SK-N-SH treated with all-trans-retinoic acid at 6 μM for 48 hours (cell line): Measurements from ENCODE around the gene BCAR3.

Experiments used
- ESRRG ChIP-seq: fragments of 250-450 bp; sonication (Bioruptor Pico); IDR thresholded peaks from 2 replicates; pipeline ENCODE4 v1.6.1; 2021; ENCODE audit warnings: mild to moderate bottlenecking
- OSR1 ChIP-seq: fragments of 250-450 bp; sonication (Bioruptor Pico); IDR thresholded peaks from 2 replicates; pipeline ENCODE4 v1.8.0; 2022; ENCODE audit warnings: moderate library complexity, mild to moderate bottlenecking, inconsistent platforms
- PATZ1 ChIP-seq: fragments of 250-450 bp; sonication (Bioruptor Pico); IDR thresholded peaks from 2 replicates; pipeline ENCODE4 v1.8.0; 2020; ENCODE audit warnings: mild to moderate bottlenecking, moderate library complexity, borderline replicate concordance
- POU6F1 ChIP-seq: fragments of 250-450 bp; sonication (Bioruptor Pico); IDR thresholded peaks from 2 replicates; pipeline ENCODE4 v1.8.0; 2021; ENCODE audit warnings: low read depth, mild to moderate bottlenecking, moderate library complexity, borderline replicate concordance
- SNAI2 ChIP-seq: fragments of 250-450 bp; sonication (Bioruptor Pico); IDR thresholded peaks from 2 replicates; pipeline ENCODE4 v1.5.0; 2020; ENCODE audit warnings: mild to moderate bottlenecking, moderate library complexity
- TCF4 ChIP-seq: fragments of 250-450 bp; sonication (Bioruptor Pico); IDR thresholded peaks from 2 replicates; pipeline ENCODE4 v1.8.0; 2021; ENCODE audit warnings: mild to moderate bottlenecking, moderate library complexity, borderline replicate concordance
- TOX ChIP-seq: fragments of 250-450 bp; sonication (Bioruptor Pico); IDR thresholded peaks from 2 replicates; pipeline ENCODE4 v1.8.0; 2021; ENCODE audit warnings: mild to moderate bottlenecking, moderate library complexity, borderline replicate concordance
- ZFP3 ChIP-seq: fragments of 250-450 bp; sonication (Bioruptor Pico); IDR thresholded peaks from 2 replicates; pipeline ENCODE4 v1.5.0; 2020; ENCODE audit warnings: mild to moderate bottlenecking, moderate library complexity
- ZNF70 ChIP-seq: fragments of 450-650 bp; formaldehyde crosslinking; IDR thresholded peaks from 2 replicates; pipeline ENCODE4 v1.5.0; 2020; ENCODE audit warnings: mild to moderate bottlenecking, moderate library complexity
- TF ChIP-seq, protein P1 (sequence below): fragments of 250-450 bp; sonication (Bioruptor Pico); IDR thresholded peaks from 2 replicates; pipeline ENCODE4 v1.5.1; 2020; ENCODE audit warnings: low read depth, mild to moderate bottlenecking, moderate library complexity

- TF ChIP-seq TOX (CRISPR knock-in tag) (no peak), PATZ1 (no peak), TCF4 (CRISPR knock-in tag) (no peak), ZNF70 (no peak), OSR1 (CRISPR knock-in tag) (no peak), SNAI2 (no peak), ESRRG (CRISPR knock-in tag) (no peak), ZFP3 (no peak), POU6F1 (no peak)
- TF ChIP-seq, protein P1, sequence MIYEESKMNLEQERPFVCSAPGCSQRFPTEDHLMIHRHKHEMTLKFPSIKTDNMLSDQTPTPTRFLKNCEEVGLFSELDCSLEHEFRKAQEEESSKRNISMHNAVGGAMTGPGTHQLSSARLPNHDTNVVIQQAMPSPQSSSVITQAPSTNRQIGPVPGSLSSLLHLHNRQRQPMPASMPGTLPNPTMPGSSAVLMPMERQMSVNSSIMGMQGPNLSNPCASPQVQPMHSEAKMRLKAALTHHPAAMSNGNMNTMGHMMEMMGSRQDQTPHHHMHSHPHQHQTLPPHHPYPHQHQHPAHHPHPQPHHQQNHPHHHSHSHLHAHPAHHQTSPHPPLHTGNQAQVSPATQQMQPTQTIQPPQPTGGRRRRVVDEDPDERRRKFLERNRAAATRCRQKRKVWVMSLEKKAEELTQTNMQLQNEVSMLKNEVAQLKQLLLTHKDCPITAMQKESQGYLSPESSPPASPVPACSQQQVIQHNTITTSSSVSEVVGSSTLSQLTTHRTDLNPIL (CRISPR knock-in tag), result no peak
Measured at GRCh38 chr1:93729906-93730305, 48.3 kb upstream of the BCAR3 start.
